HEK293 (cell line): Measurements from ENCODE around the gene NBPF11.
"Not testable (repeated sequence)": the region's sequence is repeated elsewhere in the genome, so short reads cannot be mapped to it uniquely, and the experiment has no call there.

Source experiments
- CTCF ChIA-PET: fragments of 350-600 bp; formaldehyde crosslinking; extraction: SDS; loops from one replicate; lab custom pipeline; 2021; ENCODE audit warnings: antibody characterized with exemption; lab: Yijun Ruan, JAX
- POLR2A ChIA-PET: fragments of 300-600 bp; formaldehyde crosslinking; extraction: SDS; loops from one replicate; lab custom pipeline; 2020; ENCODE audit warnings: antibody characterized with exemption, inconsistent platforms; lab: Yijun Ruan, JAX
- H3K27ac ChIP-seq: fragments of 200-500 bp; sonication (Bioruptor generic); 2 replicates; pipeline ENCODE4 v1.5.1; 2014; ENCODE audit warnings: low read depth, low read length, control low read depth, inconsistent platforms; ENCODE audit errors: extremely low read depth
- H3K36me3 ChIP-seq, 2 experiments: fragments of 200-500 bp in 1 of 2; sonication (Bioruptor generic) in 1 of 2; 1 replicate in 1 of 2; 2 replicates in 1 of 2; pipeline ENCODE4 v1.5.1; 2014 to 2017; ENCODE audit warnings: inconsistent platforms in 2 of 2, low read length in 2 of 2; ENCODE audit not compliant: control insufficient read depth in 2 of 2, insufficient read depth in 1 of 2
- H3K4me1 ChIP-seq: fragments of 200-500 bp; sonication (Bioruptor generic); 2 replicates; pipeline ENCODE4 v1.5.1; 2014; ENCODE audit warnings: mild to moderate bottlenecking, low read length, inconsistent platforms; ENCODE audit not compliant: control insufficient read depth, insufficient read depth
- H3K4me3 ChIP-seq: 2 replicates; pipeline ENCODE4 v1.5.1; 2011; ENCODE audit warnings: low read depth, mild to moderate bottlenecking, control low read depth, low read length, moderate library complexity
- H3K9me3 ChIP-seq: fragments of 200-500 bp; sonication (Bioruptor generic); 2 replicates; pipeline ENCODE4 v1.5.1; 2014; ENCODE audit warnings: low read depth, low read length, inconsistent platforms; ENCODE audit not compliant: control insufficient read depth, insufficient read depth
- FEZF1 ChIP-seq: fragments of 450-650 bp; formaldehyde crosslinking; IDR thresholded peaks from 2 replicates; pipeline ENCODE4 v1.5.1; 2016; ENCODE audit warnings: missing biosample characterization, missing genetic modification characterization
- GFI1B ChIP-seq: fragments of 450-650 bp; formaldehyde crosslinking; IDR thresholded peaks from 2 replicates; pipeline ENCODE4 v1.5.1; 2016; ENCODE audit warnings: missing biosample characterization, missing genetic modification characterization
- PRDM1 ChIP-seq: fragments of 450-650 bp; formaldehyde crosslinking; IDR thresholded peaks from 2 replicates; pipeline ENCODE4; 2016; ENCODE audit warnings: missing biosample characterization, missing genetic modification characterization
- SCRT1 ChIP-seq: fragments of 450-650 bp; formaldehyde crosslinking; IDR thresholded peaks from 2 replicates; pipeline ENCODE4 v1.5.1; 2016; ENCODE audit warnings: missing biosample characterization, missing genetic modification characterization, borderline replicate concordance
- SCRT2 ChIP-seq: fragments of 450-650 bp; formaldehyde crosslinking; IDR thresholded peaks from 2 replicates; pipeline ENCODE4 v1.5.1; 2016; ENCODE audit warnings: missing biosample characterization, missing genetic modification characterization
- SP7 ChIP-seq: fragments of 450-650 bp; formaldehyde crosslinking; IDR thresholded peaks from 2 replicates; pipeline ENCODE4 v1.5.1; 2016; ENCODE audit warnings: missing biosample characterization, missing genetic modification characterization
- ZBTB8A ChIP-seq: fragments of 450-650 bp; formaldehyde crosslinking; IDR thresholded peaks from 2 replicates; pipeline ENCODE4 v1.5.1; 2016; ENCODE audit warnings: missing biosample characterization, missing genetic modification characterization

NBPF11 gene

GRCh38 chr1:148155494-148156275 is 3.6 kb upstream of the NBPF11 start:
- H3K36me3 ChIP-seq, CTCF ChIA-PET, H3K9me3 ChIP-seq: not testable (repeated sequence)
- TF ChIP-seq SCRT1 (tag by site-specific recombination), result peak; percentile 43; the same call in 1 of the 2 replicates
- peak; percentile 80 for TF ChIP-seq SCRT2 (tag by site-specific recombination)
- TF ChIP-seq, all 188 proteins: peak for 2; not testable (repeated sequence) for 186
- H3K4me3 ChIP-seq, H3K27ac ChIP-seq, POLR2A ChIA-PET, H3K4me1 ChIP-seq: not testable (repeated sequence)

- POLR2A ChIA-PET, H3K36me3 ChIP-seq, H3K27ac ChIP-seq, H3K4me1 ChIP-seq, H3K4me3 ChIP-seq, H3K9me3 ChIP-seq: not testable (repeated sequence)
- CTCF ChIA-PET, result interaction anchor here (1.0 kb wide), 1 partner anchor 11 kb away, joined by 3 read pairs; no protein-coding TSS in a partner anchor
- TF ChIP-seq FEZF1 (tag by site-specific recombination), result peak; percentile 18; the same call in 1 of the 2 replicates
These were observed 714 bp upstream of the NBPF11 start for GRCh38 chr1:148152795-148153194.

GRCh38 chr1:148151371-148151819 is 686 bp downstream of the NBPF11 start:
- not testable (repeated sequence) for H3K9me3 ChIP-seq, H3K36me3 ChIP-seq
- POLR2A ChIA-PET, result interaction anchor here (0.6 kb wide), 2 partner anchors 112 to 1773 kb away, joined by 3 read pairs; no protein-coding TSS in a partner anchor
- peak; percentile 69 for TF ChIP-seq ZBTB8A (tag by site-specific recombination)
- TF ChIP-seq, all 188 proteins: peak for 1; not testable (repeated sequence) for 187
- not testable (repeated sequence) for H3K4me1 ChIP-seq
- CTCF ChIA-PET, result interaction anchor here (1.0 kb wide), 1 partner anchor 12 kb away, joined by 3 read pairs; no protein-coding TSS in a partner anchor
- Histone ChIP-seq H3K27ac (peak overlapping the region; percentile 52; the same call in 1 of the 2 replicates), H3K4me3 (peak overlapping the region; percentile 61)

GRCh38 chr1:148150945-148151344 is 1.1 kb downstream of the NBPF11 start:
- H3K9me3 ChIP-seq, CTCF ChIA-PET, H3K36me3 ChIP-seq, POLR2A ChIA-PET, H3K4me1 ChIP-seq, H3K27ac ChIP-seq: not testable (repeated sequence)
- peak overlapping the region; percentile 61 for H3K4me3 ChIP-seq
- TF ChIP-seq SP7 (tag by site-specific recombination) (0 out of 2 replicates have a peak, but pooled peaks have one; percentile 13), PRDM1 (tag by site-specific recombination) (peak; percentile 52; the same call in 1 of the 2 replicates), GFI1B (0 out of 2 replicates have a peak, but pooled peaks have one; percentile 24)
- TF ChIP-seq, all 188 proteins: peak for 3; not testable (repeated sequence) for 185

- POLR2A ChIA-PET, H3K9me3 ChIP-seq, H3K36me3 ChIP-seq, H3K4me3 ChIP-seq, H3K4me1 ChIP-seq, H3K27ac ChIP-seq, CTCF ChIA-PET: not testable (repeated sequence)
These were observed 2.1 kb downstream of the NBPF11 start for GRCh38 chr1:148150014-148150413.

GRCh38 chr1:148149050-148149815 is 2.8 kb downstream of the NBPF11 start:
- H3K4me3 ChIP-seq, POLR2A ChIA-PET, CTCF ChIA-PET: not testable (repeated sequence)

GRCh38 chr1:148147052-148147838 is 4.8 kb downstream of the NBPF11 start:
- POLR2A ChIA-PET, result not testable (repeated sequence)

More at GRCh38 chr1:148149050-148149815, 2.8 kb downstream of the NBPF11 start:
- H3K27ac ChIP-seq, H3K36me3 ChIP-seq, H3K4me1 ChIP-seq, H3K9me3 ChIP-seq: not testable (repeated sequence)

GRCh38 chr1:148146191-148146997 is 5.7 kb downstream of the NBPF11 start:
- H3K4me1 ChIP-seq, CTCF ChIA-PET, H3K9me3 ChIP-seq, POLR2A ChIA-PET, H3K36me3 ChIP-seq, H3K4me3 ChIP-seq, H3K27ac ChIP-seq: not testable (repeated sequence)

More at GRCh38 chr1:148147052-148147838, 4.8 kb downstream of the NBPF11 start:
- CTCF ChIA-PET, H3K9me3 ChIP-seq, H3K36me3 ChIP-seq, H3K4me3 ChIP-seq, H3K27ac ChIP-seq, H3K4me1 ChIP-seq: not testable (repeated sequence)
